Measurements from ENCODE around the gene KCNIP1.
"Not testable (repeated sequence)": the region's sequence is repeated elsewhere in the genome, so short reads cannot be mapped to it uniquely, and the experiment has no call there.

KCNIP1 gene

GRCh38 chr5:170758481-170758880, 254.7 kb downstream of the KCNIP1 start:
- no peak for DNase-seq

GRCh38 chr5:170760113-170760512, 256.3 kb downstream of the KCNIP1 start:
- no peak for DNase-seq

GRCh38 chr5:170761048-170761707, 257.4 kb downstream of the KCNIP1 start:
- no peak for DNase-seq

DNA sequence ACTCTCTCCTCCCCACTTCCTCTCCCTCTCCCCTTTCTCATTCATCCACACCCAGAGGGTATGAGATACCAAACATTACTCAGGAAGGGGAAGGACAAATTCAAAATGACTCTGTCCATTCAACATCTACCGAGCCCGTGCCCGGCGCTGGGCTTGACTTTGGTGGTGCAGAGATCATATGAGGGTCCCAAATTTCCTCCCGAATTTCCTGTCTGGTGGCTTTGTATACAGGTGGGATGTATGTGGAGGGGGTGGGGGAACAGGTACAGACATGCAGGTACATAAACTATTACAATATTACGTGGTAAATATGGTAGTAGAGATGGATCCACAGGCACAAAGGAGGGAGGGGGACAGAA, 257.9 kb downstream of the KCNIP1 start:
- no peak for DNase-seq

DNA sequence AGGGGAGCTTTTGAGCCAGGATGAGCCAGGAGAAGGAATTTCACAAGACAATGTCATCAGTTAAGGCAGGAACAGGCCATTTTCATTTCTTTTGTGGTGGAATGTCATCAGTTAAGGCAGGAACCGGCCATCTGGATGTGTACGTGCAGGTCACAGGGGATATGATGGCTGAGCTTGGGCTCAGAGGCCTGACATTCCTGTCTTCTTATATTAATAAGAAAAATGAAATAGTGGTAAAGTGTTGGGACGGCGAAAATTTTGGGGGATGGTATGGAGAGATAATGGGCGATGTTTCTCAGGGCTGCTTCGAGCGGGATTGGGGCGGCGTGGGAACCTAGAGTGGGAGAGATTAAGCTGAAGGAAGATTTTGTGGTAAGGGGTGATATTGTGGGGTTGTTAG, 258.5 kb downstream of the KCNIP1 start:
- DNase-seq = not testable (repeated sequence)

DNA sequence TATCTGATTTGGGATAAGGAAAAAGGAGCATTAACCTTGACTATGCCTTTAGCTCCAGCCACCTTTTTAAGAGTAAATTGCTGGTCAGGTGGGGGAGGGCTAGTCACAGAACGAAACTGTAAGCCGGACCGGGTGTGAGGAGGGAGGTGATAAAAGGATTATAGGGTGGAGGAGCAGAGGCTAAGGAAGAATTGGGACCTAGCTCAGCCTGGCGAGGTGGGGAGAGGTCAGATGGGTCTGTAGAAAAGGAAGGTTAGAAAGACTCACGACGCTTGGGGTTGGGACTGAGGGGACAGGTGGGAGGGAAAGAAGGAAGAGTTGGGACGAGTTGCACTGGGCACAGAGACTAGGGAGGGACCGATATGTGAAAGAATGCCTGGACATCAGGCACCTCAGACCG, 262.0 kb downstream of the KCNIP1 start:
- not testable (repeated sequence) for DNase-seq

DNA sequence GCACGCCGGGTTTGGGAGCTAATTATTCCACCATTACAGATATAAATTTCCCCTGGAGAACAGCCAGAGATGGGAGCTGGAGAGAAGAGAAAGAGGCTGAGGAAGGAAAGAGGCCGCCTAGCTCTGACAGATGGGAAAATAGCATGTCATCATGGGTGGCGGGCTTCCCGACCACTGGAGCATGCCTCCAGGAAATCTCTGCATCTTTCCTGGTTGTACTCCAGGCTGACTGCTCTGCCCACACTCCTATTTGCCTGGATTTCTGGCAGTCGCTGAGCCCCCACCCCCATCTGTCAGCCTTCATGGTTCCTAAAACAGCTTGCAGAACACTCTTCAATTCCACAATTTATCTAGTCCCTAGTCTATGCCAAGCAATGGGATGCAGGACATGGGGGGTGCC, 265.4 kb downstream of the KCNIP1 start:
- DNase-seq = no peak

DNA sequence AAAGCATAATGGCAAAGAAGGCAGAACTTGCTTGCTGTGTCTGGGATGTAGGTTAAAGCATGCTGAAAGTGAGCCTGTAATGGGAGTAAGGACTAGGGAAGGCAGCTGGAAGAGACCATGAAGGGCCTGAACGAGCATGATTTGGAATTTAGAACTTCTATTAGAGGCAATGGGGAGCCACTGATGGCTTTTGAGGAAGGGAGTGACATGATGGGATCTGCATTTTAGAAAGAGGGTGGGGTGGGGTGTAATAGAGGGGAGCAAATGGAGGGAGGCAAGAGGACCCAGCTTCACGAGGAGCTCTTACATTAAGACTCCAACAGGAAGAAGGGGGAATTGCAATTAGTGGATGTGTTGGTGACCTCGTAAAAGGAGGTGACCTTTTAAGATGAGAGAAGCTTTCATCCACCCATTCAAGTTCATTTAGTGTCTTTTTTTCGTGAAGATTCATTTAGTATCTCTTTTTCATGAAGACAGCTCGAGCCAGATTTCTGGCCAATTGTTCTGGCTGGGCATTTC, 266.1 kb downstream of the KCNIP1 start:
- DNase-seq = no peak

DNA sequence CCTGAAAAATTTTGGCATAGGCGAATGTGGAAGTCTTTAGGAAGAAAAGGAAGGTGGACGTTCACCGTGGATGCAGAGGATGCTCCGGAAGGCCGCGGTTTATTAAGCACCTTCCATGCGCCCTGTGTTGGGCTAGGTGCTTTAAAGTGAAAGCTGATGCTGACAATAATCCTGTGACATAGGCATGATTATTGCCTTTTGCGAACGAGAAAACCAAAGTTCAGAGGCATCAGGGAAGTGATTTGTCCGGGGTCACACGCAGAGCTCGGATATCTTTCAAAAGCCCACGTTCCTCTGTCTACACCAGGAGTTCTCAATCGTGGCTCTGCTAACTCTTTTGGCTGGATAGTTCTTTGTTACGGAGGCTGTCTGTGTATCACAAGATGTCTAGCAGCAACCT, 267.7 kb downstream of the KCNIP1 start:
- no peak for DNase-seq

DNA sequence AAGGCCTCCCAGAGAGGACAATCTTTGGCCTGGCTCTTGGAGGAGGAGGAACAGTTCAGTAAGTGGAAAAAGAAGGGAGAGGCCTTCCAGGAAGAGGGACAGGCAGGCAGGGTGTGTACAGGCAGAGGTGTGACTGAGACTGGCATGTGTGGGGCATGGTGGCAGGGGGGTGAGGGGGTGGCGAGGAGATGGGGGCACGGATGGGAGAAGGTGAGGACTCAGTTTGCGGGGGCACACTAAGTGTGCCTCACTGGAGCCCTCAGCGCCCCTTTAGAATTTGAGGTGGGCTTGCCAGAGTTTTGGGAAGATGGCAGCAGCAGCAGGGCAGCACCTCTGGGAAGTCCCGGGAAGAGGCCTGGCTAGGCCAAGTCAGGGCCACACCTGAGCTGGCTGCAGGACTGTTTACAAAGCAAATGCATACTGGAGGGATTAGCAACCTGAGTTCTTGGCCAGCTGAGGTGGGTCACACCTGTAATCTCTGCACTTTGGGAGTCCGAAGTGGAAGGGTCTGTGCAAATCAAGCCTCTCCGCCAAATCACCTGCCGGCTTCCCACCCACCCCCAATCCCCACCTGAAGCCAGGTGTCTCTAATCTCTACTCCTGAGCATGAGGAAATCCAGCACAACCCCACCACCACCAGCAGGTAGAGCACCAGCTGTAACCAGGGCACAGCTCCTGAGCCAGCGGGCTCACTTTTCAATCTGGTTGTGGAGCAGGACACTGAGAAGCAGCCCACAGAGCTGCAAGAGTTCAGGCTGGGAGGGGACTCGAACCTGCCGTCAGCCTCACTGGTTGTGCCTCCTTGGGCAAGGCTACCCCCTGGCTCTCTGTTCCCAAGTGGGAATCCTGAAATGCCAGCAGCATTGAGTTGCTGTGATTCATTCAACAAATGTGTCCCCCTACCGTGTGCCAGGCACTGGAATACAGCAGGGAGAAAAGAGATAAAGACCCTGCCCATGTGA, 269.5 kb downstream of the KCNIP1 start:
- DNase-seq = no peak

DNA sequence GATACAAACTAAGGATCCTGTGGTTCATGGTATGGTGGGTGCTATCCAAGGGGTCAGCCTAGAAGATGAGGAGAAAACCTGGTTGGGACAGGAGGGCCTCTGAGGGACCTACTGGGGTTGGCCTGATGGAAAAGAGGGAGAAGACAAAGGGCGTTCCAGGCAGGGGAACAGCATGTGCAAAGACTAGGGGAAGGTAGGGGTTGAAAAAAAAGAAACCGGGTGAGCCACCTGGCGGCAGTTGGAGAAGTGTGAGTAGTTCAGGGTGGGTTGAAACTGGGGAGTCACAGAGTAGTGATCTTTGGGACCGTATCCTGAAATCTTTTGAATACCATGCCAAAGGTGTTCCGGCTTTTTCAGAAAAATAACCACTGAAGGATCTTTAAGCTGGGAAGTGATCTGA, 271.0 kb downstream of the KCNIP1 start:
- DNase-seq = no peak

DNA sequence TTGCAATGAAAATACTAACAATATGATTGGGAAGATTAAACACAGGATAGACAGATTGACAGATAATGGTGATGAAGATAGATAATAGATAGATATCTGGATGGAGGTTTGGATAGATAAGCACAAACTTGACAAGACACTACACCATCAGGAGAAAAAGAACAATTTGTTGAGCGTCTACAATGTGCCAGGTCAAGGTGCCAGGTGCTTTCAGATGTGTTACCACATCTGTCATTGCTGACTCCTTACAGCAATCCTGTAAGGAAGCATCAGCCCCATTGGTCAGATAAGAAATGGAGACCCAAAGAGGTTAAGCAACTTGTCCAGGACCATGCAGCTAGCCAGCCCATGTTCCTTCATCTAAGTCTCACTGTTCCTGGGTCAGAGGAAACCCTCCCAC, 278.1 kb downstream of the KCNIP1 start:
- DNase-seq = no peak

- DNase-seq = no peak
Measured at GRCh38 chr5:170782438-170782837, 278.6 kb downstream of the KCNIP1 start.

DNA sequence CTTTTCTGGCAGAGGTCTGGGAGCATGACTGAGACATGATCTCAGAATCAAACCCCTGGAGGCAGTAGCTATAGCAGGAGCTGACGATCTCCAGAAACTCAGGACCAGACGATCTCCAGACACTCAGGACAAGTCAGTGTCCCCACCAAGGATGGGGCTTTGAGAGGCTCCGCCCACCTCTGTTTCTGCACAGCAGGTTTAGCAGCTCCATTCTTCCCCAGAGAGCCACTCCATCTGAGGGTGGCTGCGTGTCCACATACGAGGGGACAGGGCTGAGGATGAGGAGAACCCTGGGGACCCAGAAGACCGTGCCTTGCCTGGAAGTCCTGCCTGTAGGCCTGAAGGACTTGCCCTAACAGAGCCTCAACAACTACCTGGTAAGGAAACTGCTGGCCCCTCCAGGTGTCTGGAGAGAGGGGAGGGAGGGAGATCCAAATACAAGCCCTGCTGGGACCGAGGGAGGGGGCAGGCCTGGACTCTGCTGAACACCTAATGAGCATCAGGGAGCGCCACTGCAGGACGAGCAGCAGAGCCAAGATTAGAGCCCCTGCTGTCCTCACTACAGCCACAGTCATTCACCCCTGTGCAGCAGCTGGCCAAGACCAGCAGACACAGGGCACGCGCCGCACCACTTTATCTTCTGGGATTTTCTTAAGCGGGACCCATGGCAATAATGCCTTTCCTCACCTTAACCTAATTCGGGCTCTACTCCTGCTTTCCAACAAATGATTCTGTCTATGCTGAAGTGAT, 279.9 kb downstream of the KCNIP1 start, which contains the start of gene GABRP:
TSS of gene GABRP (plus strand) at position 228 of the 750 bp plus-strand sequence. CDS start 4,891 bp downstream, outside the sequence.
- no peak for DNase-seq

DNA sequence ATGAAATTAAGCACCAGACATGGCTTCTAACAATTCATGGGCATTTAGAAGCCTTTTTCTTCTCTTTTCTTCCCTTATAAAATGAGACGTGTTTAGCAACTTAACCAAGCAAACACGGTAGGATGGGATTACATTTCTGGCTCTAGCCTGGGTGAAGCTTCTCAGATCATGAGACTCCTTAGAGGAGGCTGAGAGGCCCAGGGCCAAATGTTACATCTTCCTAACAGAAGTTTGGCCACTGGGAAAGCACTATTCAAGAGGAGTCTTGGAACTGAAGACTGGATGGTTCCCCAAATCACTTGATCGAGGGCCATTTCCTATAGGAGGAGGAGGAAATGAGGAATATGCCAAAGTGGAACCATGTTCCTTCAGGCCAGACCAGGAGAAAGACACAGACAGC, 281.6 kb downstream of the KCNIP1 start:
- DNase-seq = no peak

All from NCI-H2227 treated with DMSO at 0.1 percent for 48 hours (cell line).